ENCODE measurements around the gene SLC38A11.
"Not testable (repeated sequence)": the region's sequence is repeated elsewhere in the genome, so short reads cannot be mapped to it uniquely, and the experiment has no call there.

Gene SLC38A11

DNA sequence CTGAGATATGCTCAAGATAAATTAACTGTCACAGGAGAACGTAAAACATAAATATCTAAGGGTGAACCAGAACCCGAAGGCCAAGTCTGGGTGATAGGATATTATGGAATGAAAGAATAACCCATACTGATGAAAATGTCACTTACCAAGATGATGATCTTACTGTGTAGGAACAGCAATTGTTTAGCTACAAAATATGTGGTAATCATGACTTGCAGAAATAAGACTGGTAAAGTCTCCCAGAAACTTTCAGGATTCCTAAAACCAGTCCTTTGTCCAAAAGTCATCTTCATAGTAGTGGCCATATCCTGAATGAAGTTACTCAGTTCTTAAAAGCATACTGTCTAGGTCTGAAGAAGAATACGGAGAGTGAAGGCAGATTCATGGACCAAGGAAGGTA, 30.7 kb upstream of the SLC38A11 start:
- not testable (repeated sequence) for H3K4me3 ChIP-seq (ENCODE audit: control insufficient read depth, low read depth, low read length); DNase-seq (ENCODE audit: low read depth)

DNA sequence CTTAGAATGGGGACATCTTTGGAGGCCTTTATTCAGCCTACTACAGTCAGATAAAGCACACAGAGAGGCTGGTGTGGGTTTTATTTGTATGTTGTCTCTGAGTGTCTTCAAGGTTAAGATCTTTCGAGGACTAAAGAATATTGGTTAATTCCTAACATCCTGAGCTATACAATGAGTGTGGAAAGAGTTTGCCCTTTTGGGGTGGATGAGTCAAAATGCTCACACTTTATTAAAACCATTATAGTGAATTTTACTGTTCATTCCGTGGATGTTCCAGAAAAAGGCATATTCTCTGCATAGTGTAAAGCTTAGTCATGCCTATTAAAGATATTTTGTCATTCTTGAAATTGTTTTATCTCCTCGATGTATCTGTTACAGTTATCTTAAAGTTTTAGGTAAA, 29.1 kb upstream of the SLC38A11 start:
- no peak overlapping the region for H3K4me3 ChIP-seq (ENCODE audit: control insufficient read depth, low read depth, low read length)
- TF ChIP-seq, protein P1, sequence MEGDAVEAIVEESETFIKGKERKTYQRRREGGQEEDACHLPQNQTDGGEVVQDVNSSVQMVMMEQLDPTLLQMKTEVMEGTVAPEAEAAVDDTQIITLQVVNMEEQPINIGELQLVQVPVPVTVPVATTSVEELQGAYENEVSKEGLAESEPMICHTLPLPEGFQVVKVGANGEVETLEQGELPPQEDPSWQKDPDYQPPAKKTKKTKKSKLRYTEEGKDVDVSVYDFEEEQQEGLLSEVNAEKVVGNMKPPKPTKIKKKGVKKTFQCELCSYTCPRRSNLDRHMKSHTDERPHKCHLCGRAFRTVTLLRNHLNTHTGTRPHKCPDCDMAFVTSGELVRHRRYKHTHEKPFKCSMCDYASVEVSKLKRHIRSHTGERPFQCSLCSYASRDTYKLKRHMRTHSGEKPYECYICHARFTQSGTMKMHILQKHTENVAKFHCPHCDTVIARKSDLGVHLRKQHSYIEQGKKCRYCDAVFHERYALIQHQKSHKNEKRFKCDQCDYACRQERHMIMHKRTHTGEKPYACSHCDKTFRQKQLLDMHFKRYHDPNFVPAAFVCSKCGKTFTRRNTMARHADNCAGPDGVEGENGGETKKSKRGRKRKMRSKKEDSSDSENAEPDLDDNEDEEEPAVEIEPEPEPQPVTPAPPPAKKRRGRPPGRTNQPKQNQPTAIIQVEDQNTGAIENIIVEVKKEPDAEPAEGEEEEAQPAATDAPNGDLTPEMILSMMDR (conservative IDR thresholded peaks at IDR 0.05; ENCODE audit: control insufficient read depth, insufficient read depth, low read depth, low read length) = no peak
- peak; percentile 34 for DNase-seq (ENCODE audit: low read depth)

DNA sequence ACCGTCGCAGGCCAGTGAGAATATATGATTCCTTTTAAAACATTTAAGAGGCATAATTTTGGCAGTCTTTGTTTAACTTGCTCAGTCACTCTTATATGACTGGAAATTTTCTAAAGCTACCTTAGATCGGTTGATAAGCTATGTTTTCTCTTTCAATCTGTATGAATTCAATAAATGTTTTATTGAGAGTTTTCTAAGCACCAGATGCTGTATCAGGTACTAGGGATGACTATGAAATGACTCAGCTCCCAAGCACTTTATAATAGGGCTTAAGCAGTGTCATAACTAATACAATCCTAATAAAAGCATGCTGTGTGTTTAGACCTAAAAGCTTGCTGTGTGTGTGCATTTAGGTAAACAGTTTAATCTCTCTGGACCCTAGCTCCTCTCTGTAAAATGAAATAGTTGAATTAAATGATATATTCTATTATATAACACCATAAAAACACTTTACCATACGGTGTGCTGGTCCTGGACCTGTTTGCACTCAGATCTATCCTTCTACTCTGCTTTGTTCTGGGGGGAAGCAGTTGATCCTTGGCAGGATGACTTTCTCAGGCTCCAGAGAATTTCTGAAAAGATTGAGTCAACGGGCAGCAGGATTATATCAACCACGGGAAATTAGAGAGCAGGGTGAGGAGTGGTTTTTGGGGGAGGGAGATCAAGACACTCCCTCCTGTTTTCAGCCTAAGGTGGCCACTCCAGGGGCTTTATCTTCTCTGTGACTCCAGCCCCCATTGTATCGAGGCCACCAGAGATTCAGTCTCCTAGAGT, 26.1 kb upstream of the SLC38A11 start:
- no peak overlapping the region for H3K4me3 ChIP-seq (ENCODE audit: control insufficient read depth, low read depth, low read length)
- TF ChIP-seq, protein P1 (conservative IDR thresholded peaks at IDR 0.05; ENCODE audit: control insufficient read depth, insufficient read depth, low read depth, low read length) = no peak
- DNase-seq (ENCODE audit: low read depth) = peak; percentile 50

DNA sequence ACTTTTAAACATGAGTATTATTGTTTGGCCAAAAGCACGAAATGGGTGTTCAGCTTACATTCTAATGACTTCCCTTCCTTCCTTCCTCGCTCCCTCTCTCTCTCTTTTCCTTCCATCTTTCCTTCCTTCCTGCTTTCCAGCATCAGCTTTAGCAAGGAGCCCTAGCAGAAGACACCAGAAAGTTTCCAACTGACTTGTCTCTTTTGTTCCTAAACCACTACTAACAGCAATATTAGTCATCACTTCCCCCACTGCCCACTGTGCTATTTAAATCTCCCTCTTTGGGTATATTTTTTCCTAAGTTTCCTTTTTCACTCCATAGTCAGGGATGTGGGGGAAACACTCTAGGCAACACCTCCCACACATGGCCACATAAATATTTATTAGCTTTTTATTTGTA, 25.4 kb upstream of the SLC38A11 start:
- DNase-seq (ENCODE audit: low read depth) = peak; percentile 15
- H3K4me3 ChIP-seq (ENCODE audit: control insufficient read depth, low read depth, low read length) = not testable (repeated sequence)

DNA sequence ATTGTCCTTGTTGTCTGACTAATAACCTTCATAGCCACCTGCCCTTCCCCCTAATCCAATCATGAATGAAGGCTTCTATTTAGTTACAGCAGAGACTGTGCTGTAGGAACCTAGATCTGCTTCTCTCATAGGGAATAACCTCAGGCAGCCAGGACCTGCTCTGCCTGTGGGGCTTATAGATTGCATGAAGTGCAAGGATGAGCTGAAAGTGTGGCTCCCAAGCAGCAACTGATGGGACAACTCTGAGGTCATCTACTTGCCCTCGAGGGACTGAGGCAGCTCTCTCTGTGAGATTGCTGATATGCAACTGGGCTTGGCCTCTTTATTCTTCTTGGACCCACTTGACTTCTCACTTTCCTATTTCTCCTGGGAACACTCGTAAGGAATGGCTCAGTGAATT, 23.8 kb upstream of the SLC38A11 start:
- H3K4me3 ChIP-seq (ENCODE audit: control insufficient read depth, low read depth, low read length) = no peak overlapping the region
- no peak for DNase-seq (ENCODE audit: low read depth)
- TF ChIP-seq, protein P1 (conservative IDR thresholded peaks at IDR 0.05; ENCODE audit: control insufficient read depth, insufficient read depth, low read depth, low read length) = no peak

DNA sequence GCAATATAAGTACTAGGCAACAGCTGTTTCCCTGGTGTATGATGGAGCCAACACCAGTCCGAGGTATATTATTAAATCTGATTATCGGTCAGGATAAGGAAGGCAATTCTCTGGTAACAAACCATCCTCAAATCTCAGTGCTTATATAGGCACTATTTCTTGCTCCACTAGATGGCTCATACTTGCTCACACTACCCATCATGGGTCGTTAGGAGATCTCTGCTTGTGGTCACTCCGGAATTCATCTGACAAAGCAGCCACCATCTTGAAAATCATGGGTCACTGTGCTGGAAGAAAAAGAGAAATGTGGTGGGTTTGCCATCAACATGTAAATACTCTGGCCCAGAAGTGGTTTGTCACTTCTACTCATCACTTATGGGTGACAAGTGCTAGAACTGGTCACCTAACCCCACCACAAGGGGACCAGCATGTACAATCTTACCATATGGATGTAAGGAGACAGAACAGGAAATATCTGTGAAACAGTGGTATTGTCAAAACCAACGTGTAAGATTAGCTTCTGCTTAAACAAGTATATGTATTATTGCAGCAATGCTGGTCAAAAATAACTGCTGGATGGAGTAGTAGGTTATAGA, 21.6 kb upstream of the SLC38A11 start:
- H3K4me3 ChIP-seq (ENCODE audit: control insufficient read depth, low read depth, low read length); DNase-seq (ENCODE audit: low read depth): not testable (repeated sequence)

DNA sequence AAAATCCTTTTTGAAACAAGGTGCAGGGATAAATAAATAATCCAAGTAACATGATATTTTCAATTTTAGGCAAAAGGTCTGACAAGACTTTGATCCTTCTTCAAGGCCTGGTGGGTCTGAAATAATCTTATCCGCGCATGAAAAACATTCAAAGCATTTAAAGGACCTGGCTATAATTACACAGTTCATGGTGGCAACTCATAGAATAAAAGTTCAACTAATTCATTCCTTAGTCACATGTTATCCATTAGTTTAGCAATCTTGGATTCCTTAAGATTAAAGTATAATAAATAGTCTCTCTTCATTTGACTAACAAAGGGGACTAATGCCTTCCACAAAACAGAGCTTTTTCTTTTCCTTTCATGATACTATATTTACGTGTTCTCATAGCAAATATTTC, 21.0 kb upstream of the SLC38A11 start:
- TF ChIP-seq, protein P1 (conservative IDR thresholded peaks at IDR 0.05; ENCODE audit: control insufficient read depth, insufficient read depth, low read depth, low read length) = no peak
- H3K4me3 ChIP-seq (ENCODE audit: control insufficient read depth, low read depth, low read length) = no peak overlapping the region
- no peak for DNase-seq (ENCODE audit: low read depth)

DNA sequence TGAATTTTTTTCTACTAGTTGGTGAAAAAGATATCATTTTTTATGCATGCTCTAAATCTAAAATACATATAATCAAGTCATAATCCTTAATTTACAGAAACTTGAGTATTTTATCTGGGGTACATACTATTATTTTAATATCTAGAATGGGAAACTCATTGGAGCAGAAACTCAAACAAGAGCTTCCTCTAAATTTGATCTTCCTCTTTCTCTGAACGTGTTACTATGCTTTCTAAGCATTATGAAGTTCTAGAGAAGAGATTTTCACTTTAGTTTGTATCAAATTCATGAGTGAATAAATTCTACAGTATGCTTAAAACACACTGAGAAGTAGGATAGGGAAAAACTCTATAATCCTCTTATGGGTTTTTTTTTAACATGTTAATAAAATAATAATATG, 20.6 kb upstream of the SLC38A11 start:
- no peak for DNase-seq (ENCODE audit: low read depth)
- TF ChIP-seq, protein P1 (conservative IDR thresholded peaks at IDR 0.05; ENCODE audit: control insufficient read depth, insufficient read depth, low read depth, low read length) = no peak

More for the DNA sequence above, 20.6 kb upstream of the SLC38A11 start:
- H3K4me3 ChIP-seq (ENCODE audit: control insufficient read depth, low read depth, low read length) = no peak overlapping the region
